ENCODE data around the gene WWP2. TPM values are rescaled to one million over a fixed set of nuclear protein-coding genes. Genes with fewer than 3 reads are reported as not detected.
"Not testable (repeated sequence)": the region's sequence is repeated elsewhere in the genome, so short reads cannot be mapped to it uniquely, and the experiment has no call there.

The WWP2 gene
- total RNA-seq, 1 experiment from 2014 or later = 38.1 TPM

- DNase-seq (ENCODE audit: low spot score) = no peak
These were observed 179.3 kb downstream of the WWP2 start for GRCh38 chr16:69941251-69942098.

DNA sequence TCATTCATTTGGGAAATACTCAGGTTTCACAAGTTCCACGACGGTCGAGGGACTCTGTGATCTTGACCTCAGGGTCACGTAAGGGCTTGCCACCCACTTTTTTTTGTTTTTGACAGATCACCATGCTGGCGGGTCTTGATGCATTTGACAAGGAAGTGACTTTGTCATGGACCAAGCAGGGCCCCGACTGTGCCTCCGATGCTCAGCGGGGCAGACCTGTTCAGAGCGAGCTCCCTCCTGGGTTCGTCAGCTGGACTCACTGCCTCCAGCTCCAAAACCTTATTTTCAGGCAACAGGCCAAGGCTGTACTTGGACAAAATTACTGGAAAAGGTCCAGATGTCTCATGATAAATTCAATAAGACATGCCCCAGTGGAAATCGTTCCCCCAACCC lies 180.0 kb downstream of the WWP2 start:
- DNase-seq (ENCODE audit: low spot score) = no peak

- DNase-seq (ENCODE audit: low spot score) = no peak
These were observed 180.6 kb downstream of the WWP2 start for GRCh38 chr16:69942627-69943170.

GRCh38 chr16:69943241-69944036 lies 181.3 kb downstream of the WWP2 start:
- not testable (repeated sequence) for DNase-seq (ENCODE audit: low spot score)

- not testable (repeated sequence) for DNase-seq (ENCODE audit: low spot score)
These were observed 188.3 kb downstream of the WWP2 start for GRCh38 chr16:69950411-69950810.

GRCh38 chr16:69951017-69951671 lies 189.0 kb downstream of the WWP2 start, which contains the start of gene CLEC18A:
CLEC18A (plus strand) TSS chr16:69951334; CDS start chr16:69951367, 33 bp downstream.
- DNase-seq (ENCODE audit: low spot score) = not testable (repeated sequence)

DNA sequence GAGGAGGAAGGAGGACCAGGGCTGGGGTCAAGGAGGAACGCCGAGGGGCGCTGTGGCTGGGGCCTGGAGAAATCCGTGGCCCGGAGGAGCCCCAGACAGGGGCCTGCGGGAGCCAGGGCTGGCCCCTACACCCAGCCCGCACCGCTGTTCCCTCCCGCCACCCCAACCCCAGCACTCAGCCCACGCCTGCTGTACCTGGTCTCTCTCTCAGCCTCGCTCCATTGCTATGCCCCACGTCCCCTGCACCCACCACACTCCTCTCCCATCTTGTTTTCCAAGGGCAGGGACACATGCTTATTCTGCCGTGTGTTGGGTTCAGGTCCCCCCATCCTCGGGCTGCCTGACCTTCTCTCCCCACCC lies 189.5 kb downstream of the WWP2 start:
- not testable (repeated sequence) for DNase-seq (ENCODE audit: low spot score)

- not testable (repeated sequence) for DNase-seq (ENCODE audit: low spot score)
These were observed 190.0 kb downstream of the WWP2 start for GRCh38 chr16:69952116-69952515.

GRCh38 chr16:69952572-69953355 lies 190.6 kb downstream of the WWP2 start:
- not testable (repeated sequence) for DNase-seq (ENCODE audit: low spot score)

GRCh38 chr16:69954241-69954640 lies 192.1 kb downstream of the WWP2 start:
- not testable (repeated sequence) for DNase-seq (ENCODE audit: low spot score)

GRCh38 chr16:69963312-69963711 lies 201.2 kb downstream of the WWP2 start:
- not testable (repeated sequence) for DNase-seq (ENCODE audit: low spot score)

DNA sequence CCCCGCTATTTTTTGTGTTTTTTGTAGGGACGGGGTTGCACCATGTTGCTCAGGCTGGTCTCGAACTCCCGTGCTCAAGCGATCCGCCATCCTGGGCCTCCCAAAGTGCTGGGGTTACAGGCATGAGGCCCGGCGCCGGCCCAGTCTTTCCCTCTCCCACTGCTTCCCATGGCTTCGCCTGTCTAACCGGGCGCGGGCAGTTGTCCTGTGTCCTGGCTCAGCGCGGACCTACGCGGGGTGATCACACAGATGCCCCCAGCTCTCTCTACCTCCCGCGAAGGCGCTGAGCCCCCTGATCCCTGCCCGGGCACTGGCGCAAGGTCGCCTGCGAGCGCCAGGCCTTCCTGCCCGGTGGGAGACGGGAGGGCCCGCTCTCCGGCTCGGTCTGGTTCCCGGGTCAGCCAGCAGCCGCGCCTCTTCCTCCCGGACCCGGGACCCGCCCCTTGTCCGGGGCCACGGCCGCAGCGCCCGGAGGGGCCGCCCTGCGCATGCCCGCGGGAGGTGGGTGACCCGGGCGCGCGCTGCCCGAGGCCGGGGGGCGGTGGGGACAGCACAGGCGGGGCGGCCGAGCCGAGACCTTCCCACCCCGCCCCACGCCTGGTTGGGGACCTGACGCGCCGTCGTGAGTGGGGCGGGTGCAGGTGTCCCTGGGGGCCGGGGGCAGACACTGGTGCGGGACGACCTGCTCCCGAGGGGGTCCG lies 203.0 kb downstream of the WWP2 start:
- DNase-seq (ENCODE audit: low spot score) = not testable (repeated sequence)

GRCh38 chr16:69965661-69966054 lies 203.5 kb downstream of the WWP2 start:
- DNase-seq (ENCODE audit: low spot score) = not testable (repeated sequence)

- DNase-seq (ENCODE audit: low spot score) = not testable (repeated sequence)
These were observed 205.6 kb downstream of the WWP2 start for GRCh38 chr16:69967688-69968087.

GRCh38 chr16:69968125-69968524 lies 206.0 kb downstream of the WWP2 start:
- not testable (repeated sequence) for DNase-seq (ENCODE audit: low spot score)

DNA sequence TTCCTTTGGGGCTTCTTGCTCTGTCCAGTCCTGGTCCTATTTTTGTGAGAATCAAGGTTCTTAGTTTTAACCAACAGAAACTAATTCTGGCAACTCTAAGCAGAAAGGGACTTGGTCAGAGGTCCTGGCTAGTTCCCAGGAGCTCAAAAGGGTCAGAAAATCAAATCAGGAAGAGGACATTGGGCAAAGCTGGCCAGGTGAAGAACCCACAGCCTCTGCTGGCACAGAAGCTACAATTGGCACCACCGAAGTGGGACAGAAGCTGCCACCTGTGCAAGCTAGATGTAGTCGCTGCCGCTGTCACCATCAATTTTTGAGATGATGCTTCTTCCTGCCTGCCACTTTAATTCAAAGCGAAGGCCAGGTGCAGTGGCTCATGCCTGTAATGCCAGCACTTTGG lies 207.5 kb downstream of the WWP2 start:
- DNase-seq (ENCODE audit: low spot score) = not testable (repeated sequence)

- not testable (repeated sequence) for DNase-seq (ENCODE audit: low spot score)
These were observed 210.0 kb downstream of the WWP2 start for GRCh38 chr16:69972120-69972519.

DNA sequence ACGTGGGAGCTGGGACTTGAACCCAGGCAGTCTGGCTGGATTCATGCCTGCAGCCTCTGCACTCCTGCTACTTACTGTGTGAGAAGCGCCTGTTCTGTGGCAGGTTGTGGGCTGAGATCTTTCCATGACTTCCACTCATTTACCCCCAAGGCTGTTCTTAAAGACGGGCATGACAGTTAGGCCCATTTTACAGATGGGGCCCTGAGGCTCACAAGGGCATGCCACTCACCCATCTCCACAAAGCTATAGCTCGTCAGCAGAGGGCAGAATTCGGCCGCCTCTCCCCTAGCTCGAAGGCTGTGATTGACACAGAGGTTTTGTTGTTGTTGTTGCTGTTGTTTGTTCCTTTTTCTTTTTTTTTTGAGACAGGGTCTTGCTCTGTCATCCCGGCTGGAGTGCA lies 210.8 kb downstream of the WWP2 start:
- not testable (repeated sequence) for DNase-seq (ENCODE audit: low spot score)

GRCh38 chr16:69985196-69985595 lies 223.1 kb downstream of the WWP2 start:
- DNase-seq (ENCODE audit: low spot score) = not testable (repeated sequence)

Measured in HT-29 (cell line).